DMS153 (cell line): ENCODE results near the gene ANKRD39.
"Not testable (repeated sequence)": the region's sequence is repeated elsewhere in the genome, so short reads cannot be mapped to it uniquely, and the experiment has no call there.

ENCODE experiments used
- DNase-seq: peaks from one replicate; lab custom pipeline; 2025; lab: John Stamatoyannopoulos, UW

Gene ANKRD39

DNA sequence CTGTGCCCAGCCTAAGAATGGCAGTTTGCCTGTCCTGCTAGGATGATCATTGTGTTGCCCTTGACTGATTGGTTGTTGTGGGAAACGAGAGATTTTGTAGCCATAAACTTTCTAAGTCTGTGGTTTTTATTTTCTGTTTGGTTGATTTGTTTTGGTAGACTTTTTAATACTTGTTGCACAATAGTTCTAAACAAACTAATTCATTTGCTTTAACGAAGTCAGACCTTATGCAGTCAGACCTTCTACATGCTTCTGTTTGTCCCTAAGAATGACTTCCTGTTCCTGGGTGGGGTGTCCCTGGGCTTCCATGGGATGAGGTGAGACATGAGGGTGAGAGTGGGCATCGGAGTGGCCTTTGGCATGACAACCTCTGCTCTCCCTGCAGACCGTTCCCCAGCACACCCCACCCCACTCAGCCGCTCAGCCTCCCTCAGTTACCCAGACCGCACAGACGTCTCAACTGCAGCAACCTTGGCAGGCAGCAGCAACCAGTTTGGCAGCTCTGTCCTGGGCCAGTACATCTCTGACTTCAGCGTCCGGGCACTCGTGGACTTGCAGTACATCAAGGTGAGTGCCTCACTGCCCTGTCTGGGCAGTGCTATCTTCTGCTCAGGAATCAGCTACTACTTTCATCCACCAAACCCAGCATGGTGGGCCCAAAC is 49.5 kb downstream of the ANKRD39 start:
- no peak for DNase-seq

DNA sequence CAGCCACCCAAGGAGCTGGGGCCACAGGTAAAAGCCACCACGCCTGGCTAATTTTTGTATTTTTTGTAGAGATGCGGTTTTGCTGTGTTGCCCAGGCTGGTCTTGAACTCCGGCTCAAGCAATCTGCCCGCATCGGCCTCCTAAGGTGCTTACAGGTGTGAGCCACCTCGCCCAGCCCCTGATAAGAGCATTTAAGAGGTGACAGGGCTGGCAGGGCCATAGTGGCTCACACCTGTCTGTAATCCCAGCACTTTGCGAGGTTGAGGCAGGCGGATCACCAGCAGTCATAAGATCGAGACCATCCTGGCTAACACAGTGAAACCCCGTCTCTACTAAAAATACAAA is 50.7 kb downstream of the ANKRD39 start:
- DNase-seq, result no peak

DNA sequence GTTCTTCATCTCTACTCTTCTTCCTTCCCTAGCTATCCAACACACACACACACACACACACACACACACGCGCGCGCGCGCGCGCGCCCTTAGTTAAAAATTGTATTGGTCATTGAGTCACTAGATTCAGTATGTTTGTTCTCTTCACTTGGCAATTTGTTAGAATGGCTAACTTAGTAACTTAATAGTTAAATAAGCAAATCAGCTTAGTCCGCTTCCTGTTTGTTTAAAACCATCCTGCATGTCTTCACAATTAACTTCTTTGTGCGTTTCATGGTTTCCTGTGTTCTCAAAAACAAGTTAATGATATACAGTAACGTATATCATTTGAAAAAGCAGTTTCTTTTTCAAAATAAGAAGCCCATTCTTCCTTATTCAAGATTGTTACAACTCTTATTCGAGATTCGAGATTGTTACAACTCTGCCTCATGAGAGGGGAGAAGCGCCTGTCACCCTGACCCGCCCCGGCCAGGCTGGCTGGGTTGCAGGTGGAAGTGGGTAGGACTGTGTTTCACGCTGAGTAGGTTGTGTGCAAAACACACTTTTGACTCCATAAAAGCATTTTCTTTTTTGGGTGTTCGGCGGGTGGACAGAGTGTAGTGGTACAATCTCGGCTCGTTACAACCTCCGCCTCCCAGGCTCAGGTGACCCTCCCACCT is 51.2 kb downstream of the ANKRD39 start:
- DNase-seq, result no peak

DNA sequence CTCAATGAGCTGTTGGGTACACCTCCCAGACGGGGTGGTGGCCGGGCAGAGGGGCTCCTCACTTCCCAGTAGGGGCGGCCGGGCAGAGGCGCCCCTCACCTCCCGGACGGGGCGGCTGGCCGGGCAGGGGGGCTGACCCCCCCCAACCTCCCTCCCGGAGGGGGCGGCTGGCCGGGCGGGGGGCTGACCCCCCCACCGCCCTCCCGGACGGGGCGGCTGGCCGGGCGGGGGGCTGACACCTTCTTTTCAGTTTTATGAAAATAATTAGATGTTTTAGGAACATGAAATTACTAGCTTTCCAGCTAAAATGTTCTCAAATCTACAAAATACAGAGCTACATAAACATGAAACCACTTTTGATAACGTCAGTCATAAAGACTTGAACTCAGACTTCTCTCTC is 51.9 kb downstream of the ANKRD39 start:
- not testable (repeated sequence) for DNase-seq

DNA sequence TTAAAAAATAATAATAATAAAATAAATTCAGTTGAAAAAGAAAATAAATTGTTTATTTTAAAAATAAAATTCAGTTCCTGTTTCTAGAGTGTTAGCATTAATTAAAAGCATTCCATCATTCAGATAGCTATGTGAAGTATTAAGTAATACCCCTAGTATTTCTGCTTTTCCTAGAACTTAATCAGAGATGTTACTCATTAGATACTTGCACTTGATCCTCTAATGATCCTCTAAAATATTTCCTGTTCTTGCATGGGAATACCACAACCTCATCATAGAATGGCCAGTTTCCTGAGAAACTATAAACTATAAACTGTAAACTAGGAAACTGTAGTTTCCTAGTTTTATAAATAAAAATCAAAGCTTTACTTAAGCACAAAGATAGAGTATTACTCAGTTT is 52.8 kb downstream of the ANKRD39 start:
- DNase-seq, result no peak

GRCh38 chr2:96802721-96803120 is 55.1 kb downstream of the ANKRD39 start:
- DNase-seq, result no peak

- no peak for DNase-seq
Observed at GRCh38 chr2:96801786-96802595, 55.8 kb downstream of the ANKRD39 start.

GRCh38 chr2:96801005-96801785 is 56.6 kb downstream of the ANKRD39 start:
- peak; percentile 21 for DNase-seq

GRCh38 chr2:96800061-96801004 is 57.5 kb downstream of the ANKRD39 start:
- no peak for DNase-seq

DNA sequence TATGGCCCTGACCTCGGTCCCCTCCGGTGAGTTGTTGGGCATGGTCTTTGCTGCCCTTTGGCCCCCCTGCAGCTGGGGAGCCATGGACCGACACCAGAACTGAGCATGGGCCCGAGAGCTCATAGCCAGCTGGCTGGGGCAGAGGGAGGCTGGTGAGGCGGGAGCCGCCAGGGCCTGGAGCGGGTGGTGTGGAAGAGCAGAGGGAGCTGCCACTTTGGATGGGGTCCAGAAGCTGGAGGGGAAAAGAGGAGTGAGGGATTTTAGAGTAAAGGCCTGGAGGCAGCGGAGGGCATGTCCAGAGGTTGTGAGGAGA is 58.2 kb downstream of the ANKRD39 start:
- DNase-seq, result no peak

- DNase-seq, result no peak
Observed at GRCh38 chr2:96798733-96799622, 58.8 kb downstream of the ANKRD39 start.
